Calu3 (cell line): ENCODE results near the gene CRELD2. TPM values are rescaled to one million over a fixed set of nuclear protein-coding genes. Genes with fewer than 3 reads are reported as not detected.

Experiments used
- BruUV-seq: library from RNA; stranded (reverse); fragments of 400-500 nt; replicated peaks from 2 replicates; lab custom pipeline; 2021; lab: Mats Ljungman, UMichigan
- CTCF ChIA-PET: fragments of 300-600 bp; sonication (Branson Sonifier 250); formaldehyde crosslinking; loops from one replicate; lab custom pipeline; 2022; ENCODE audit warnings: antibody characterized with exemption; lab: Charles Lee
- DNase-seq: peaks from one replicate; pipeline ENCODE4 v3.0.0; 2022
- H3K27ac Mint-ChIP-seq: one replicate; pipeline ENCODE4 v1.8.0; 2022; ENCODE audit warnings: mixed read lengths; ENCODE audit not compliant: unreplicated experiment
- H3K27me3 Mint-ChIP-seq: one replicate; pipeline ENCODE4 v1.8.0; 2022; ENCODE audit warnings: mixed read lengths; ENCODE audit not compliant: unreplicated experiment
- H3K36me3 Mint-ChIP-seq: one replicate; pipeline ENCODE4 v1.8.0; 2022; ENCODE audit warnings: mild to moderate bottlenecking, moderate library complexity, mixed read lengths; ENCODE audit not compliant: insufficient read depth, unreplicated experiment
- H3K4me1 Mint-ChIP-seq: one replicate; pipeline ENCODE4 v1.8.0; 2022; ENCODE audit warnings: mild to moderate bottlenecking, low read depth, mixed read lengths; ENCODE audit not compliant: unreplicated experiment
- H3K4me3 Mint-ChIP-seq: one replicate; pipeline ENCODE4 v1.8.0; 2022; ENCODE audit warnings: mild to moderate bottlenecking, low read depth, moderate library complexity, mixed read lengths; ENCODE audit not compliant: unreplicated experiment
- H3K9me3 Mint-ChIP-seq: one replicate; pipeline ENCODE4 v1.8.0; 2022; ENCODE audit warnings: low read depth, mixed read lengths; ENCODE audit not compliant: unreplicated experiment
- CTCF ChIP-seq: fragments of 200-600 bp; IDR thresholded peaks from one replicate; pipeline ENCODE4 v1.8.0; 2022; ENCODE audit warnings: antibody characterized with exemption; ENCODE audit not compliant: unreplicated experiment
- intact Hi-C: fragments of 100-400 bp; cut with micrococcal nuclease; formaldehyde crosslinking; loops from one replicate; pipeline ENCODE4 v1.10.0; 2022; ENCODE audit not compliant: unreplicated experiment
- total RNA-seq: library from RNA; stranded (reverse); gene quantifications from 2 replicates; pipeline ENCODE4 v1.2.3, GENCODE V29; 2022

CRELD2 gene
- total RNA-seq, 1 experiment from 2014 or later: 64.6 TPM

- Mint-ChIP-seq H3K4me1 (no peaks in the 10 kb centered on the region), H3K36me3 (peaks cover 45% of the 10 kb centered on the region), H3K9me3 (no peaks in the 10 kb centered on the region), H3K4me3 (no peak overlapping the region), H3K27ac (no peak overlapping the region), H3K27me3 (no peaks in the 10 kb centered on the region)
- intact Hi-C loops: no loop called here
- no peak for TF ChIP-seq CTCF
- CTCF ChIA-PET: no interaction called here
- no TSS peak for BruUV-seq
- no peak for DNase-seq
Measured at GRCh38 chr22:49878206-49878605, 40.2 kb upstream of the CRELD2 start.

- no peaks in the 10 kb centered on the region for H3K27me3 Mint-ChIP-seq
- H3K36me3 Mint-ChIP-seq: peaks cover 46% of the 10 kb centered on the region
- BruUV-seq: no TSS peak
- H3K4me3 Mint-ChIP-seq: no peak overlapping the region
- no peaks in the 10 kb centered on the region for H3K9me3 Mint-ChIP-seq
- intact Hi-C loops: no loop called here
- no peak for TF ChIP-seq CTCF
- no peaks in the 10 kb centered on the region for H3K4me1 Mint-ChIP-seq
- H3K27ac Mint-ChIP-seq: no peak overlapping the region
- CTCF ChIA-PET: no interaction called here
- no peak for DNase-seq
Measured at GRCh38 chr22:49879871-49880270, 38.6 kb upstream of the CRELD2 start.

GRCh38 chr22:49880281-49880680, 38.2 kb upstream of the CRELD2 start:
- Mint-ChIP-seq H3K36me3 (peaks cover 46% of the 10 kb centered on the region), H3K27me3 (no peaks in the 10 kb centered on the region), H3K9me3 (no peaks in the 10 kb centered on the region), H3K4me1 (no peaks in the 10 kb centered on the region), H3K4me3 (no peak overlapping the region), H3K27ac (no peak overlapping the region)
- CTCF ChIA-PET: no interaction called here
- BruUV-seq: no TSS peak
- TF ChIP-seq CTCF: no peak
- no peak for DNase-seq
- intact Hi-C loops: no loop called here

- CTCF ChIA-PET: no interaction called here
- TF ChIP-seq CTCF: no peak
- intact Hi-C loops: no loop called here
- H3K9me3 Mint-ChIP-seq: peaks cover under 1% of the 10 kb centered on the region
- DNase-seq: no peak
- H3K4me1 Mint-ChIP-seq: no peaks in the 10 kb centered on the region
- no peaks in the 10 kb centered on the region for H3K27me3 Mint-ChIP-seq
- peaks cover 42% of the 10 kb centered on the region for H3K36me3 Mint-ChIP-seq
- no TSS peak for BruUV-seq
- H3K27ac Mint-ChIP-seq: no peak overlapping the region
- H3K4me3 Mint-ChIP-seq: no peak overlapping the region
Measured at GRCh38 chr22:49881856-49882255, 36.6 kb upstream of the CRELD2 start.
